Measurements from ENCODE around the gene TMEM161A.

DNA sequence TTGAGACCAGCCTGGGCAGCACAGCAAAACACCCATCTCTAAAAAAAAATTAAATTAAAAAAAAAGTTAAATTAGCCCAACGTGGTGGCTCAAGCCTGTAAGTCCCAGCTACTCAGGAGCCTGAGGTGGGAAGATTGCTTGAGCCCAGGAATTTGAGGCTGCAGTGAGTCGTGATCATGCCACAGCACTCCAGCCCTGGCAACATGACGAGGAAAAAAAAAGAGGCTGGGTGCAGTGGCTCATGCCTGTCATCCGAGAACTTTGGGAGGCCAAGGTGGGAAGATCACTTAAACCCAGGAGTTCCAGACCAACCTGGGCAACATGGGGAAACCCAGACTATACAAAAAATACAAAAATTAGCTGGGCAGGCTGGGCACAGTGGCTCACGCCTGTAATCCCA is 2.2 kb upstream of the TMEM161A start:
- TF ChIP-seq, protein P1, sequence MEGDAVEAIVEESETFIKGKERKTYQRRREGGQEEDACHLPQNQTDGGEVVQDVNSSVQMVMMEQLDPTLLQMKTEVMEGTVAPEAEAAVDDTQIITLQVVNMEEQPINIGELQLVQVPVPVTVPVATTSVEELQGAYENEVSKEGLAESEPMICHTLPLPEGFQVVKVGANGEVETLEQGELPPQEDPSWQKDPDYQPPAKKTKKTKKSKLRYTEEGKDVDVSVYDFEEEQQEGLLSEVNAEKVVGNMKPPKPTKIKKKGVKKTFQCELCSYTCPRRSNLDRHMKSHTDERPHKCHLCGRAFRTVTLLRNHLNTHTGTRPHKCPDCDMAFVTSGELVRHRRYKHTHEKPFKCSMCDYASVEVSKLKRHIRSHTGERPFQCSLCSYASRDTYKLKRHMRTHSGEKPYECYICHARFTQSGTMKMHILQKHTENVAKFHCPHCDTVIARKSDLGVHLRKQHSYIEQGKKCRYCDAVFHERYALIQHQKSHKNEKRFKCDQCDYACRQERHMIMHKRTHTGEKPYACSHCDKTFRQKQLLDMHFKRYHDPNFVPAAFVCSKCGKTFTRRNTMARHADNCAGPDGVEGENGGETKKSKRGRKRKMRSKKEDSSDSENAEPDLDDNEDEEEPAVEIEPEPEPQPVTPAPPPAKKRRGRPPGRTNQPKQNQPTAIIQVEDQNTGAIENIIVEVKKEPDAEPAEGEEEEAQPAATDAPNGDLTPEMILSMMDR (IDR thresholded peaks at IDR 0.05), result no peak
- no peak for TF ChIP-seq POLR2A (IDR thresholded peaks at IDR 0.05)
